OCI-LY7 (cell line): ENCODE measurements around the gene RNF32. TPM values are rescaled to one million over a fixed set of nuclear protein-coding genes. Genes with fewer than 3 reads are reported as not detected.
"Not testable (repeated sequence)": the region's sequence is repeated elsewhere in the genome, so short reads cannot be mapped to it uniquely, and the experiment has no call there.

Experiments used
- BruUV-seq: library from RNA; stranded (reverse); fragments of 400-500 nt; replicated peaks from 2 replicates; lab custom pipeline; 2021; lab: Mats Ljungman, UMichigan
- CTCF ChIA-PET: fragments of 300-600 bp; sonication (Branson Sonifier 250); formaldehyde crosslinking; loops from one replicate; lab custom pipeline; 2022; ENCODE audit warnings: antibody characterized with exemption; ENCODE audit not compliant: unreplicated experiment; lab: Charles Lee
- POLR2A ChIA-PET: fragments of 300-600 bp; sonication (Branson Sonifier 250); formaldehyde crosslinking; loops from one replicate; lab custom pipeline; 2022; ENCODE audit warnings: antibody characterized with exemption; lab: Charles Lee
- DNase-seq: peaks from one replicate; pipeline ENCODE4 v3.0.0-alpha.2; 2015; ENCODE audit warnings: low spot score
- H2AFZ ChIP-seq: fragments of 200-600 bp; sonication (generic), shearing (Covaris generic); 2 replicates; pipeline ENCODE4 v1.6.1; 2014; ENCODE audit warnings: mild to moderate bottlenecking, antibody characterized with exemption, low read length, moderate library complexity
- H3K27ac ChIP-seq: fragments of 200-600 bp; sonication (generic); 2 replicates; pipeline ENCODE4 v1.5.1; 2014; ENCODE audit warnings: mixed run types, low read depth, mild to moderate bottlenecking, moderate library complexity, low read length, inconsistent platforms; ENCODE audit not compliant: poor library complexity, severe bottlenecking
- H3K36me3 ChIP-seq: fragments of 200-600 bp; sonication (generic); 2 replicates; pipeline ENCODE4 v1.6.1; 2014; ENCODE audit warnings: mild to moderate bottlenecking, antibody characterized with exemption, low read length, moderate library complexity, mixed read lengths; ENCODE audit not compliant: insufficient read depth
- H3K4me1 ChIP-seq: fragments of 200-600 bp; sonication (generic); 2 replicates; pipeline ENCODE4 v1.5.1; 2014; ENCODE audit warnings: mild to moderate bottlenecking, low read length; ENCODE audit not compliant: insufficient read depth, poor library complexity, severe bottlenecking
- H3K4me2 ChIP-seq: fragments of 200-600 bp; sonication (generic); 2 replicates; pipeline ENCODE4 v1.6.1; 2014; ENCODE audit warnings: mild to moderate bottlenecking, low read length
- H3K4me3 ChIP-seq: fragments of 200-600 bp; sonication (generic); 2 replicates; pipeline ENCODE4 v1.5.1; 2014; ENCODE audit warnings: mild to moderate bottlenecking, low read depth, low read length; ENCODE audit not compliant: poor library complexity, severe bottlenecking
- H3K79me2 ChIP-seq: fragments of 200-600 bp; sonication (generic); 2 replicates; pipeline ENCODE4 v1.6.1; 2016; ENCODE audit warnings: low read depth, mild to moderate bottlenecking, low read length, moderate library complexity, mixed read lengths; ENCODE audit not compliant: insufficient read depth
- H3K9me2 ChIP-seq: fragments of 200-600 bp; sonication (generic); 2 replicates; pipeline ENCODE4 v1.6.1; 2016; ENCODE audit warnings: mild to moderate bottlenecking, low read length, mixed read lengths; ENCODE audit not compliant: insufficient read depth
- H3K9me3 ChIP-seq: fragments of 200-600 bp; sonication (generic); 2 replicates; pipeline ENCODE4 v1.6.1; 2014; ENCODE audit warnings: mild to moderate bottlenecking, mixed run types, low read length, mixed read lengths
- H4K20me1 ChIP-seq: fragments of 200-600 bp; sonication (generic); 2 replicates; pipeline ENCODE4 v1.6.1; 2014; ENCODE audit warnings: mild to moderate bottlenecking, antibody characterized with exemption, low read length, moderate library complexity, mixed read lengths; ENCODE audit not compliant: insufficient read depth
- EZH2phosphoT487 ChIP-seq: fragments of 200-600 bp; sonication (generic); IDR thresholded peaks from 2 replicates; pipeline ENCODE4 v1.6.1; 2018; ENCODE audit warnings: low read depth, borderline replicate concordance, mild to moderate bottlenecking, mixed run types, antibody characterized with exemption, low read length, moderate library complexity, mixed read lengths
- intact Hi-C: fragments of 100-400 bp; cut with micrococcal nuclease; formaldehyde crosslinking; loops from one replicate; pipeline ENCODE4 v1.10.0; 2022; ENCODE audit not compliant: unreplicated experiment
- total RNA-seq, 2 experiments: library from RNA; depleted of rRNA in 1 of 2; stranded (reverse); fragments of >200 nt in 1 of 2; shearing (Covaris generic) in 1 of 2; gene quantifications; 2 replicates each; pipeline ENCODE4 v1.2.3, GENCODE V29; 2014 to 2022
- TF ChIP-seq, protein P1 (sequence below): fragments of 200-600 bp; sonication (generic); conservative IDR thresholded peaks from 2 replicates; pipeline ENCODE4 v1.5.1; 2014; ENCODE audit warnings: mild to moderate bottlenecking, antibody characterized with exemption, low read length, moderate library complexity, mixed read lengths

RNF32 gene
- total RNA-seq, 2 experiments from 2014 or later, result 3.2 to 3.9 TPM

DNA sequence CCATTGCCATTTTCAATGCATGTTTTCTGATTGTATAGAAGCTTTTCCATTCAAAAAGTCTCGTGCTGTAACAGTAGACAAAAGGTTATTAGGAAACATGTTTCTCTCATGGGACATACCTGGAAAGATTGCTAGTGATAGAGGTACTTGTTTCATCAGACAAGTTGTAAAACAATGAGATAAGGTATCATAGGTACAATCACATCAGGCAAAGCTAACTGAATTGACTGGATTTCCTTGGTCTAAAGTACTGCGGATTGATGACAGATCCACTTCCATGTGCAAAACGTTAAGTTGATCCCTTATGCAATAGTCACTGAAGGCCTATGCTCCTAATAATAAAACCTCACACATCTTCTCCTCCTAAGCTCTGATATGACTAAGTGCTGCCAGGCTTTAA, 6.5 kb upstream of the RNF32 start:
- Histone ChIP-seq H3K9me3 (no peaks in the 10 kb centered on the region), H4K20me1 (no peaks in the 10 kb centered on the region), H3K36me3 (no peaks in the 10 kb centered on the region), H3K4me2 (no peak overlapping the region), H3K4me1 (no peaks in the 10 kb centered on the region), H2AFZ (no peak overlapping the region), H3K4me3 (no peak overlapping the region), H3K79me2 (no peaks in the 10 kb centered on the region), H3K9me2 (no peaks in the 10 kb centered on the region), H3K27ac (no peak overlapping the region)
- ChIA-PET CTCF (no interaction called here), POLR2A (interaction anchor here (1.1 kb wide), 1 partner anchor 9 kb away, joined by 4 read pairs; no protein-coding TSS in a partner anchor)
- DNase-seq, result no peak
- intact Hi-C loops, result no loop called here
- TF ChIP-seq, protein P1, sequence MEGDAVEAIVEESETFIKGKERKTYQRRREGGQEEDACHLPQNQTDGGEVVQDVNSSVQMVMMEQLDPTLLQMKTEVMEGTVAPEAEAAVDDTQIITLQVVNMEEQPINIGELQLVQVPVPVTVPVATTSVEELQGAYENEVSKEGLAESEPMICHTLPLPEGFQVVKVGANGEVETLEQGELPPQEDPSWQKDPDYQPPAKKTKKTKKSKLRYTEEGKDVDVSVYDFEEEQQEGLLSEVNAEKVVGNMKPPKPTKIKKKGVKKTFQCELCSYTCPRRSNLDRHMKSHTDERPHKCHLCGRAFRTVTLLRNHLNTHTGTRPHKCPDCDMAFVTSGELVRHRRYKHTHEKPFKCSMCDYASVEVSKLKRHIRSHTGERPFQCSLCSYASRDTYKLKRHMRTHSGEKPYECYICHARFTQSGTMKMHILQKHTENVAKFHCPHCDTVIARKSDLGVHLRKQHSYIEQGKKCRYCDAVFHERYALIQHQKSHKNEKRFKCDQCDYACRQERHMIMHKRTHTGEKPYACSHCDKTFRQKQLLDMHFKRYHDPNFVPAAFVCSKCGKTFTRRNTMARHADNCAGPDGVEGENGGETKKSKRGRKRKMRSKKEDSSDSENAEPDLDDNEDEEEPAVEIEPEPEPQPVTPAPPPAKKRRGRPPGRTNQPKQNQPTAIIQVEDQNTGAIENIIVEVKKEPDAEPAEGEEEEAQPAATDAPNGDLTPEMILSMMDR, result no peak
- no peak for TF ChIP-seq EZH2phosphoT487
- no TSS peak for BruUV-seq

DNA sequence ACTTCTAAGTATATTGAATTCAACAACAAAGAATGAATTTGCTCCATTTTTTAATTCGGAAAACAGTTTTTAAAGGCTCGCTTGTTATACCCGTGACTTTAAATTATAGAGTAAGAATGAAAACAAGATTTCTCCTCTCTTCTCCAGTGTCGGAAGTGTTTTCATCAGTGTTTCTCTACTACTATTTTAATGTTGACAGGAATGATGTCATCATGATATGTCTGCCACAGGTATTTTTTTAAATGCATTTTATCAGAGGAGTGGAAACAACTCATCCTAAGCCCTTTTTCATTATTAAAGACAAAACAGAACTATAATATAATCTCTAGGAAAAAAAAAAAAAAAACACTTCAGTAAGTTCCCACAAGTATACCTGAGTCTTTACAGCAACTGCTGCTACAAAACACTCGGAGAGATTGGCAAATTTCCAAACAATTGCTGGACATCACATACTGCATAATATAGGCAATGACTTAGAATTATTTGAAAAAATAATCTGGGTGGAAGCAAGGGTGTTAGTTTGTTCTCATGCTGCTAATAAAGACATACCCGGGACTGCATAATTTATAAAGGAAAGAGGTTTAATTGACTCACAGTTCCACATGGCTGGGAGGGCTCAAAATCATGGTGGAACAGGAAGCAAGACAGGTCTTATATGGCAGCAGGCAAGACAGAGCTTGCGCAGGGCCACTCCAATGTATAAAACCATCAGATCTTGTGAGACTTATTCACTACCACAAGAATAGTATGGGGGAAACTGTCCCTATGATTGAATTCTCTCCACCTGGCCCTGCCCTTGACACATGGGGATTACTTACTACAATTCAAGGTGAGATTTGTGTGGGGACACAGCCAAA, 4.8 kb upstream of the RNF32 start:
- TF ChIP-seq, protein P1, result no peak
- no peak for TF ChIP-seq EZH2phosphoT487
- H3K36me3 ChIP-seq, result no peaks in the 10 kb centered on the region
- no peaks in the 10 kb centered on the region for H3K9me2 ChIP-seq
- H3K4me3 ChIP-seq, result no peak overlapping the region
- no TSS peak for BruUV-seq
- H4K20me1 ChIP-seq, result no peaks in the 10 kb centered on the region
- intact Hi-C loops, result no loop called here
- POLR2A ChIA-PET, result interaction anchor here (0.7 kb wide), 1 partner anchor 606 kb away, joined by 4 read pairs; no protein-coding TSS in a partner anchor
- peaks cover 10% of the 10 kb centered on the region for H3K4me1 ChIP-seq
- H3K9me3 ChIP-seq, result no peaks in the 10 kb centered on the region
- no peak overlapping the region for H2AFZ ChIP-seq
- H3K4me2 ChIP-seq, result no peak overlapping the region
- no peaks in the 10 kb centered on the region for H3K79me2 ChIP-seq
- CTCF ChIA-PET, result no interaction called here
- no peak overlapping the region for H3K27ac ChIP-seq
- DNase-seq, result no peak

DNA sequence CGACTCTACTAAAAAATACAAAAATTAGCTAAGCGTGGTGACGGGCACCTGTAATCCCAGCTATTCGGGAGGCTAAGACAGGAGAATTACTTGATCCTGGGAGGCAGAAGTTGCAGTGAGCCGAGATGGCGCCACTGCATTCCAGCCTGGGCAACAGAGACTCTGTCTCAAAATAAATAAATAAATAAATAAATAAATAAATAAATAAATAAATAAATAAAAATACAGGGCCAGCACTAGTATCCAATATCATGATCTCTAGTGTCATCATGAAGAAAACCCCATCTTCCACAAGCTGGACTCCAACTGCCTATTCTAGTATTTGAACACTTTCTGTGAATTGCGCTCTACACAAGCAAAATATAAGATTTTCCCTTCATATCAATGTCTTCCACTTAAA, 3.5 kb upstream of the RNF32 start:
- POLR2A ChIA-PET, H4K20me1 ChIP-seq, H3K9me3 ChIP-seq, H2AFZ ChIP-seq, BruUV-seq, H3K79me2 ChIP-seq, CTCF ChIA-PET, H3K9me2 ChIP-seq, H3K27ac ChIP-seq, H3K4me2 ChIP-seq, intact Hi-C loops, H3K4me3 ChIP-seq, H3K36me3 ChIP-seq, DNase-seq: not testable (repeated sequence)
- peaks cover 19% of the 10 kb centered on the region for H3K4me1 ChIP-seq
